HG02588 (cell line): ENCODE results near the gene VPS13D.
"Not testable (repeated sequence)": the region's sequence is repeated elsewhere in the genome, so short reads cannot be mapped to it uniquely, and the experiment has no call there.

Source experiments
- ATAC-seq: cut with Tn5 transposase; IDR thresholded peaks from one replicate; pipeline ENCODE4 v1.9.1; 2021; ENCODE audit warnings: mild to moderate bottlenecking, moderate library complexity; ENCODE audit not compliant: unreplicated experiment

Gene VPS13D

GRCh38 chr1:12506281-12507280 is 276.8 kb downstream of the VPS13D start:
- no peak for ATAC-seq

- ATAC-seq: no peak
Measured at GRCh38 chr1:12507631-12508030, 277.8 kb downstream of the VPS13D start.

GRCh38 chr1:12508849-12509248 is 279.0 kb downstream of the VPS13D start:
- no peak for ATAC-seq

- no peak for ATAC-seq
Measured at GRCh38 chr1:12511128-12511484, 281.3 kb downstream of the VPS13D start.

GRCh38 chr1:12511516-12512468 is 282.0 kb downstream of the VPS13D start:
- ATAC-seq: no peak

- no peak for ATAC-seq
Measured at GRCh38 chr1:12513181-12513580, 283.4 kb downstream of the VPS13D start.

- ATAC-seq: no peak
Measured at GRCh38 chr1:12514590-12514989, 284.8 kb downstream of the VPS13D start.

- no peak for ATAC-seq
Measured at GRCh38 chr1:12515234-12515633, 285.4 kb downstream of the VPS13D start.

GRCh38 chr1:12516741-12517140 is 286.9 kb downstream of the VPS13D start:
- ATAC-seq: no peak

GRCh38 chr1:12518931-12519692 is 289.3 kb downstream of the VPS13D start:
- ATAC-seq: no peak

- ATAC-seq: no peak
Measured at GRCh38 chr1:12519693-12520364, 290.0 kb downstream of the VPS13D start.

- ATAC-seq: no peak
Measured at GRCh38 chr1:12521096-12521495, 291.3 kb downstream of the VPS13D start.

- ATAC-seq: not testable (repeated sequence)
Measured at GRCh38 chr1:12522780-12523179, 292.9 kb downstream of the VPS13D start.

GRCh38 chr1:12524266-12524665 is 294.4 kb downstream of the VPS13D start:
- no peak for ATAC-seq

GRCh38 chr1:12525311-12526181 is 295.7 kb downstream of the VPS13D start:
- no peak for ATAC-seq

GRCh38 chr1:12527564-12527963 is 297.7 kb downstream of the VPS13D start:
- no peak for ATAC-seq

- ATAC-seq: no peak
Measured at GRCh38 chr1:12528021-12528852, 298.4 kb downstream of the VPS13D start.

GRCh38 chr1:12529640-12530174 is 299.9 kb downstream of the VPS13D start:
- no peak for ATAC-seq
